Activated CD4-positive, alpha-beta memory T cell treated with anti-CD3 and anti-CD28 coated beads for 36 hours (primary cell): ENCODE measurements around the gene CALY. TPM values are rescaled to one million over a fixed set of nuclear protein-coding genes. Genes with fewer than 3 reads are reported as not detected.

Source experiments
- CTCF ChIA-PET: fragments of 350-600 bp; sonication (Branson Sonifier 250); formaldehyde crosslinking; loops from one replicate; lab custom pipeline; 2021; ENCODE audit warnings: antibody characterized with exemption, inconsistent platforms; lab: Charles Lee
- POLR2A ChIA-PET: fragments of 350-600 bp; sonication (Branson Sonifier 250); formaldehyde crosslinking; loops from one replicate; lab custom pipeline; 2021; ENCODE audit warnings: antibody characterized with exemption; lab: Charles Lee
- DNase-seq: peaks from one replicate; pipeline ENCODE4 v3.0.0-alpha.2; 2020
- H3K27ac Mint-ChIP-seq: one replicate; pipeline ENCODE4 v1.8.0; 2021; ENCODE audit warnings: mixed read lengths
- H3K27me3 Mint-ChIP-seq: one replicate; pipeline ENCODE4 v1.8.0; 2021; ENCODE audit warnings: mixed read lengths
- H3K36me3 Mint-ChIP-seq: one replicate; pipeline ENCODE4 v1.8.0; 2021; ENCODE audit warnings: mixed read lengths
- H3K4me1 Mint-ChIP-seq: one replicate; pipeline ENCODE4 v1.8.0; 2021; ENCODE audit warnings: low read depth, mixed read lengths
- H3K4me3 Mint-ChIP-seq: one replicate; pipeline ENCODE4 v1.8.0; 2021; ENCODE audit warnings: mild to moderate bottlenecking, mixed read lengths
- H3K9me3 Mint-ChIP-seq: one replicate; pipeline ENCODE4 v1.8.0; 2021; ENCODE audit warnings: mixed read lengths
- intact Hi-C: fragments of 100-400 bp; cut with micrococcal nuclease; formaldehyde crosslinking; loops from one replicate; pipeline ENCODE4 v1.15.1; 2023
- total RNA-seq, 2 experiments: library from RNA; stranded (reverse); gene quantifications; one replicate each; pipeline ENCODE4 v1.2.3, GENCODE V29; 2021

Gene CALY
- total RNA-seq, 2 experiments from 2014 or later = not detected

DNA sequence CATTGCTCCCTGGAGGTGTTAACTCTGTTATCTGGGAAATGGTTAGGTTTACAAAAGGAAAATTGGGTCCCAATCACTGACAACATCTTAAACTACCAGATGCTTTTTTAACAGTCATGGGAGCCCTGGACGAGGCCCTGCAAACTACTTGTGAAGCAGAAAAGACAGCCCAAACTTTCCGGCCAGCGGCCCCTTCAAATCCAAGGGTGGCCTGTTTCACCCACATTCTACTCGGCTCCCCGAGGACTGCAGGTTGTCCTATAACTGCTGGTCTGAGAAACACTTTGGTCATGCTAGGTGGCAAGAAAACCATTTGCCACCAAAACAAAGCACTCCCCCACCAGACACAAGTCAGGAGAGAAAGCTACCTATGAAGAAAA is 30.6 kb downstream of the CALY start:
- Mint-ChIP-seq H3K9me3 (no peaks in the 10 kb centered on the region), H3K4me1 (peaks cover 30% of the 10 kb centered on the region), H3K27ac (no peak overlapping the region), H3K4me3 (no peak overlapping the region), H3K27me3 (no peaks in the 10 kb centered on the region), H3K36me3 (peaks cover 16% of the 10 kb centered on the region)
- POLR2A ChIA-PET = no interaction called here
- DNase-seq = no peak
- intact Hi-C loops = loop anchor here (5.0 kb wide), 3 partner anchors 51 to 164 kb away; partner anchors contain the start of genes FUOM and PAOX
- CTCF ChIA-PET = no interaction called here

DNA sequence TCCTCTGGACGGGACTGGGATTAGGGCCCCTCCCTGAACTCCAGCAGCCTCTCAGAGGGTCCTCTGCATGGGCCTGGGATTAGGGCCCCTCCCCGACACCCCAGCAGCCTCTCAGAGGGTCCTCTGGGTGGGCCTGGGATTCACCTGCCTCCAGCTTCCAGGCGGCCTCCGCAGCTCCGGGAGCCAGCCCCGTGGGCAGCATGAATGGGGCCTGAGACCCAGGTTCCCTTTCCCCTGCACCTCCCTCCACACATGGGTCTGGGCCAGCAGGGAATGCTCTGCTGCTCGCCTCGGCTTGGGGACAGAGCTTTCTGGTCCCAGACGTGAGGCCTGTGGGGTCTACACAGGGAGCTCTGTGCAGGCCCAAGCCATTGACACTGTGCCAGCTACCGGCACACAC is 33.5 kb downstream of the CALY start:
- ChIA-PET CTCF (interaction anchor here (2.0 to 2.6 kb wide), 2 partner anchors 26 to 160 kb away, joined by 5 to 13 read pairs; no protein-coding TSS in a partner anchor), POLR2A (no interaction called here)
- no peaks in the 10 kb centered on the region for H3K27me3 Mint-ChIP-seq

DNA sequence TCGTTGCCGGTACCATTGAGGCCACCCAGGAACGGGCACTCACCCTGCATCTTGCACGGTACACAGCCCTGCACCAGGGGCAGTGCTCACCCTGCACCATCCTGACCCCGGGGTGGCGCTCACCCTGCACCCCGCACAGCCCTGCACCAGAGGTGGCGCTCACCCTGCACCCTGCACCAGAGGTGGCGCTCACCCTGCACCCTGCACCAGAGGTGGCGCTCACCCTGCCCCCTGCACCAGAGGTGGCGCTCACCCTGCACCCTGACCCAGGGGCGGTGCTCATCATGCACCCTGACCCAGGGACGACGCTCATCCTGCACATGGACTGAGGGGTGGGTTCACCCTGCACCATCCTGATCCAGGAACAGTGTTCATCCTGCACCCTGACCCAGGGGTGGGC is 34.5 kb downstream of the CALY start:
- no peak for DNase-seq
- Mint-ChIP-seq H3K9me3 (no peaks in the 10 kb centered on the region), H3K4me1 (peaks cover 23% of the 10 kb centered on the region), H3K36me3 (peaks cover 34% of the 10 kb centered on the region), H3K4me3 (no peak overlapping the region), H3K27me3 (no peaks in the 10 kb centered on the region), H3K27ac (no peak overlapping the region)
- POLR2A ChIA-PET = no interaction called here
- CTCF ChIA-PET = interaction anchor here (2.6 kb wide), 1 partner anchor 27 kb away, joined by 13 read pairs; no protein-coding TSS in a partner anchor
- intact Hi-C loops = no loop called here

More for the DNA sequence above, 33.5 kb downstream of the CALY start:
- intact Hi-C loops = no loop called here
- H3K27ac Mint-ChIP-seq = no peak overlapping the region
- DNase-seq = no peak
- peaks cover 29% of the 10 kb centered on the region for H3K36me3 Mint-ChIP-seq
- H3K4me3 Mint-ChIP-seq = no peak overlapping the region
- no peaks in the 10 kb centered on the region for H3K9me3 Mint-ChIP-seq
- H3K4me1 Mint-ChIP-seq = peaks cover 30% of the 10 kb centered on the region

DNA sequence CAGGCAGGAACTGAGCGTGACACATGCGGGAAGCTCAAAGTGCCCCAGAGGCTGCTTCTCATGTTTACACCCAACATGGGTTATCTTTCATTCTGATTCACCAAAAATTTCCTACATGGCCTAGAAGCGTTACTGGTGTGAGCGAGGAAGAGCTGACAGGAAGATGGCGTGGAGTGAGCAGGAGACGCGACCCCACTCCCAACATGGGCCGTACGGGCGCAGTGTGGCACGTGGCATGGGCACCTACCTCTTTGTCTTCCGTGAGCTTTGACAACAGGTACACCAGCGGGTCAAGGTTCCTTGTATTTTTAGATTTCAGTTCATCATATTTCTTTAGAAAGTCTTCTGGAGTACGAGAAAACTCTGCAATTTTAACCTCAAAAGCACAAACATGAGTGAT is 37.0 kb downstream of the CALY start:
- no peaks in the 10 kb centered on the region for H3K27me3 Mint-ChIP-seq
- H3K4me3 Mint-ChIP-seq = no peak overlapping the region
- no peaks in the 10 kb centered on the region for H3K9me3 Mint-ChIP-seq
- no peak overlapping the region for H3K27ac Mint-ChIP-seq
- H3K4me1 Mint-ChIP-seq = peaks cover 8% of the 10 kb centered on the region
- intact Hi-C loops = no loop called here
- peaks cover 40% of the 10 kb centered on the region for H3K36me3 Mint-ChIP-seq
- ChIA-PET POLR2A (interaction anchor here (1.4 kb wide), 1 partner anchor 21 kb away, joined by 4 read pairs; no protein-coding TSS in a partner anchor), CTCF (interaction anchor here (1.1 kb wide), 1 partner anchor 30 kb away, joined by 4 read pairs; no protein-coding TSS in a partner anchor)
- no peak for DNase-seq

DNA sequence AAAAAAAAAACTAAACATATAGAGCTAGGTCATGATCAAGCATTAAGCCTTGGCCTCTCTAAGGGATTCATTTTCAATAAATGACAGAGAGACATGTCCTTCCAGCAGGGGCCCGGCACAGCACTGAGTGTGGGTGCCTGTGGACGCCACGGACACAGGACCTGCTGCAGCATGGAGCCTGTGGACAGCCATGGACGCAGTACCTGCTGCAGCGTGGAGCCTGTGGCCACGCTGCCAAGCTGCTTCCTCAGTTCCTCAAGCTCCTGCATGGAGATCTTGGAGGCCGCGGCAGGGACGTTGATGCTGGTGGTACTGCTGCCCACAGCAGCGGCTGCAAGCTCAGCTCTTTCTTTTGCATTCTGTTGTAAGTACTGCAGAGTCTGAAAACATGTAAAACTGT is 37.5 kb downstream of the CALY start:
- H3K36me3 Mint-ChIP-seq = peaks cover 45% of the 10 kb centered on the region
- H3K9me3 Mint-ChIP-seq = no peaks in the 10 kb centered on the region
- DNase-seq = no peak
- ChIA-PET POLR2A (interaction anchor here (1.4 kb wide), 1 partner anchor 20 kb away, joined by 4 read pairs; no protein-coding TSS in a partner anchor), CTCF (interaction anchor here (1.1 kb wide), 1 partner anchor 30 kb away, joined by 4 read pairs; no protein-coding TSS in a partner anchor)
- no peak overlapping the region for H3K4me3 Mint-ChIP-seq
- peaks cover 6% of the 10 kb centered on the region for H3K4me1 Mint-ChIP-seq
- no peaks in the 10 kb centered on the region for H3K27me3 Mint-ChIP-seq
- H3K27ac Mint-ChIP-seq = no peak overlapping the region
- intact Hi-C loops = no loop called here

DNA sequence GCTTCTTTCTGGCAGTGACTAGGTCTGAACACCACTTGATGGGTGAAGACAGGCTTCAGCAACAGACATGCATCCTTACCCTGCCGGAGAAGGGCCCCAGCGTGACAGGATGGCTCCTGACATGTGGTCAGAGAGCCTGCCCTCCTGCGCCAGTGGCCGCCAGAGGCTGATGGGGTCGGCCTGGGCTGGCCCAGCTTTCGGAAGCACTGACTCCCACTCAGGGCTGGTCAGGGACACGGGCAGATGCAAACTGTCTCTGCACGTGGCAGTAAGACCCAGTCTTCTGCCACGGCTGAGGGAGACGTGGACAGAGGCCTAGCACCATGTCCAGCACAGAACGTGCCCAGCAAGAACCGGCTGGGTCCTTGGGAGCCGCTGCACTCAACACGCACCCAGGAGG is 38.2 kb downstream of the CALY start:
- no peak overlapping the region for H3K4me3 Mint-ChIP-seq
- intact Hi-C loops = no loop called here
- H3K36me3 Mint-ChIP-seq = peaks cover 50% of the 10 kb centered on the region

DNA sequence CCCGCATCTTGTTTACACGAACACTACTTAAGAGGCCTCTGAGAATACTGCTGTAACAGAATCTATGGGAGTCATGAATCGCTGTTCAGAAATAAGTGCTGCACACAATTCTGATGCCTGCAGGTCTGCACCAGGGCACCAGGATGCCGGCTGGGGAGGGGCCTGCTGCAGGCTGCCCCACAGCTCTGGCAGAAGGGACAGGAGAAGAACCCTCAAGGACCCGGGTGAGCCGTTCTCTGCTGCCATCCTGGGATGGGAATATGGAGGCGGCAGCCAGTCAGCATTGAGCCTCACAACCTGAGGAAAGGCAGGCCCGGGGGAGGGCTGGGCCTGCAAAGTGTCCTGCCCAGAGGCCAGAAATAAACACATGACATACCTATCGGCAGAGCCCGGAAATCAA is 39.2 kb downstream of the CALY start:
- Mint-ChIP-seq H3K36me3 (peaks cover 51% of the 10 kb centered on the region), H3K4me3 (no peak overlapping the region), H3K4me1 (peaks cover 11% of the 10 kb centered on the region), H3K9me3 (no peaks in the 10 kb centered on the region), H3K27me3 (no peaks in the 10 kb centered on the region), H3K27ac (no peak overlapping the region)
- ChIA-PET CTCF (no interaction called here), POLR2A (no interaction called here)
- intact Hi-C loops = no loop called here
- no peak for DNase-seq

More for the DNA sequence above, 38.2 kb downstream of the CALY start:
- ChIA-PET CTCF (interaction anchor here (1.1 kb wide), 1 partner anchor 31 kb away, joined by 4 read pairs; no protein-coding TSS in a partner anchor), POLR2A (no interaction called here)
- Mint-ChIP-seq H3K27me3 (no peaks in the 10 kb centered on the region), H3K4me1 (peaks cover 5% of the 10 kb centered on the region), H3K9me3 (no peaks in the 10 kb centered on the region), H3K27ac (no peak overlapping the region)
- no peak for DNase-seq

DNA sequence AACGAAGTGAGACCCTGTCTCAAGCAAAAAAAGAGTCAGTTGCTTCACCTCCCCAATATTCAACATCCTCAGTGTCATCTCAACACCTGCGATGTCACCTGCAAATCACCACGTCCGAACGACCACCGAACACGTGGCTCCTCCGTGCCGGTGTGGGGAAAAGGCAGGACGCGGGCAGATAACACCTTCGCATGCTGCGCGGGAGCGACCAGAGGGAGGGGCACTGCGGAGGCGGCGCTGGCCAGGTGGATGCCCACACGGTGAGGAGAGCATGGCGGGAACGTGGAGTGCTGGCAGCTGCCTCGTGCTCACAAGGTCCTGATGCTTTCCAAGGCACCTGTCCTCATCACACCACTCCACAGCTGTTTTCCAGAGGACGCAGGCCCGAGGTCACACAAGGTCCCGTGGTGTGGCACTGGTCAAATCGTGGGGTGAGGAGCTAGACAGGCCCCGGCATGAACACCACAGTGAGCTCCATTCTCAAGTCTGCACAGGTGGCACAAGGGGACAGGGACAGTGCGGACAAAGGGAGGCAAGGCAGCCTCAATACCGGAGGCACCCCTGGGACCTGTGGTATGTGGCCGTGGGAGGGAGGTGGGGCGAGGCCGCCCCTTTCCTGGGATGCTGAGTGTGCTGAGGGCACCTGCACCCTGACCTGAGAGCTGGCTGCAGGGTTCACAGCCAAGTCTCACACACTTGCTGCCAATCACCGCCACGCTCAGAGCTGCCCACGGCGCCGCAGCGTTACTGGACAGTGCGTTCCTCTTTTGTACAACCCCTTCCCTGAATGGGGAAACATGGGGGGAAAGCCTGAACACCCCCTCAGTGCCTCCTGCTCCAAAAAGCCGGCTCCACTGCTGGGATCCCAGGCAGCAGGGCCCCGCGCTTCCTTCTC is 41.0 kb downstream of the CALY start:
- ChIA-PET CTCF (interaction anchor here (0.8 to 1.1 kb wide), 2 partner anchors 12 kb away, joined by 3 to 5 read pairs; no protein-coding TSS in a partner anchor), POLR2A (interaction anchor here (1.1 kb wide), 1 partner anchor 20 kb away, joined by 3 read pairs; no protein-coding TSS in a partner anchor)
- Mint-ChIP-seq H3K36me3 (peaks cover 47% of the 10 kb centered on the region), H3K27ac (no peak overlapping the region), H3K9me3 (no peaks in the 10 kb centered on the region), H3K27me3 (no peaks in the 10 kb centered on the region), H3K4me3 (no peak overlapping the region), H3K4me1 (peaks cover 11% of the 10 kb centered on the region)
- intact Hi-C loops = no loop called here
- DNase-seq = no peak

DNA sequence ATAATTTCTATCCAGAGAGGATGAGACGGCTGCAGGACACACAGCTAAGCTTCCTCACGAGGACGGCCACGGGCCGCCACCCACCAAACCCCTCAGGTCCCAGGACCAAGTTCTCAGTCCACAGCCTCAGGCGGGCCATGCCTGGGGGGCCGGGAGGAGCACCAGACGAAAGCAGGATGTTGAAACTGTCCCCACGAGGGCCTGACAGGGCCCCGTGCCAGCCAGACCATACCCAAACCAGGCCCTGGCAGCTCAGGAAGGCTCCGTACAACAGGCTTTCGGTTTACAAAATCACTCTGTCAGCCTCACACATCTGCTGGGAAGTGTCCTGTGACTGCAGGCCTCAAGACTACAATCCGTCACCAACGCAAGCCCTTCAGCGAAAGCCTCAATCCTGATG is 42.5 kb downstream of the CALY start:
- no peak overlapping the region for H3K4me3 Mint-ChIP-seq
- H3K9me3 Mint-ChIP-seq = no peaks in the 10 kb centered on the region
- POLR2A ChIA-PET = no interaction called here
- no peak overlapping the region for H3K27ac Mint-ChIP-seq
- no peak for DNase-seq
- intact Hi-C loops = no loop called here
- CTCF ChIA-PET = interaction anchor here (1.8 kb wide), 1 partner anchor 14 kb away, joined by 9 read pairs; no protein-coding TSS in a partner anchor
- H3K27me3 Mint-ChIP-seq = no peaks in the 10 kb centered on the region
- peaks cover 11% of the 10 kb centered on the region for H3K4me1 Mint-ChIP-seq
- peaks cover 46% of the 10 kb centered on the region for H3K36me3 Mint-ChIP-seq

DNA sequence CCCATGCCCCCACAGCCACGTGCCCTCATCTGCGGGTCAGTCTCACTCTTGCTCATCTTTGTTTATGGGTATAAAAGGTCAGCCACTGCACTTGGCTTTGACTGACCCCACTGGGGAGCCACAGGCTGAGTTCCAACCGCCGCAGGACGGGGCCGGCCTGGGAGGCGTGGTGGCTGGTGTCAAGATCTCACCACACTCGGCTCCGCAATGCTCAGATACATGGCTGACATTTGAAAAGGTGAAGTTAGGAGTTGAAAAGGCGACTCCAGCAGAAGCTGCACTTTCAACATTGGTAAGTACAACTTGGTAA is 42.9 kb downstream of the CALY start:
- Mint-ChIP-seq H3K4me3 (no peak overlapping the region), H3K36me3 (peaks cover 49% of the 10 kb centered on the region), H3K27ac (no peak overlapping the region), H3K9me3 (no peaks in the 10 kb centered on the region), H3K4me1 (peaks cover 11% of the 10 kb centered on the region), H3K27me3 (no peaks in the 10 kb centered on the region)
- DNase-seq = no peak
- intact Hi-C loops = no loop called here
- ChIA-PET CTCF (interaction anchor here (1.8 kb wide), 1 partner anchor 14 kb away, joined by 9 read pairs; no protein-coding TSS in a partner anchor), POLR2A (no interaction called here)

DNA sequence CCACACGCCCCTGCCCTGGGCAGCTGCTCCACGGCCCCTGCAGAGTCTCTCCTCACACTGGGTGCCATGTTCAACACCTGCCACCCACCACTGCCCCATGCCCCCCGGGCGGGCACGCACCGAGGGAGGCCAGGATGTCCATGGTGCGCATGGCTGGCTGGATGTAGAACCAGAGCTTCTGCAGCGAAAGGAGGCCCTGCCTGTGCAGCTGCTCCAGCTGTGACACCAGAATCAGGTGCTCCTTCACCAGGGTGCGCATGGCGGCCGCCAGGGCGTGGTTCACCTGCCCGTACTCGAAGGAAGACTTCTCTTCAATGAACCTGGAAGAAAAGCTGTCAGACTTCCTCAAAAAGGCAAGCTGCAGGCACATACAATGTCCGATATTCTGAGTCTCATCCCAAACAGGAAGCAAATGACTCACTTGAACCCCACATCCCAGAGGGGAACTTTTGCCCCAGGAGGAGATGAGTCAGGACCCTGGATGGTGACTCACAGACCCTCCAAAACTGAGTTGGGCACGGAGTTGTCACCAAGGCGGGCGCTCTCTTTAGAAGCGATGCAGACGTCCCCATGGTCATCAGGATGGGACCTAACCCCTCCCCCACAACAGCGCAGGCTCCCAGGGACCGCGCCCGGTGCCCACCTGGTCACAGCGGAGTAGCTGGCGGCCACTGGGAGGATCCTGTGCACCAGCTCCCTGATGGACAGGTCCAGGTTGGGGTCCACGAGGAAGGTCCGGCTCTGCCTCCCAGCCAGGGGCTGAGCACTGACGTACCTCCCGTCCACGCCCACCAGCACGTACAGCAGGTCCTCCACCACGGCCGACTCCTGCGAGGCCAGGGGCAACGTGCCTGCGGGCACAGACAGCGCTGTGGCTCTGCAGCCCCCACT is 43.5 kb downstream of the CALY start:
- no peaks in the 10 kb centered on the region for H3K9me3 Mint-ChIP-seq
- POLR2A ChIA-PET = no interaction called here
- intact Hi-C loops = no loop called here
- H3K27ac Mint-ChIP-seq = no peak overlapping the region
- peak; percentile 38 for DNase-seq
- H3K4me3 Mint-ChIP-seq = no peak overlapping the region
- peaks cover 11% of the 10 kb centered on the region for H3K4me1 Mint-ChIP-seq
- peaks cover 44% of the 10 kb centered on the region for H3K36me3 Mint-ChIP-seq
- CTCF ChIA-PET = interaction anchor here (1.8 kb wide), 1 partner anchor 15 kb away, joined by 9 read pairs; no protein-coding TSS in a partner anchor
- no peaks in the 10 kb centered on the region for H3K27me3 Mint-ChIP-seq
